NCI-H510A (cell line): Measurements from ENCODE around the gene NUP160.
"Not testable (repeated sequence)": the region's sequence is repeated elsewhere in the genome, so short reads cannot be mapped to it uniquely, and the experiment has no call there.

Experiments
- DNase-seq: peaks from one replicate; lab custom pipeline; 2025; lab: John Stamatoyannopoulos, UW

Gene NUP160

GRCh38 chr11:47791774-47792430 lies 56.2 kb downstream of the NUP160 start:
- no peak for DNase-seq

- not testable (repeated sequence) for DNase-seq
Observed at GRCh38 chr11:47790017-47790416, 58.1 kb downstream of the NUP160 start.

DNA sequence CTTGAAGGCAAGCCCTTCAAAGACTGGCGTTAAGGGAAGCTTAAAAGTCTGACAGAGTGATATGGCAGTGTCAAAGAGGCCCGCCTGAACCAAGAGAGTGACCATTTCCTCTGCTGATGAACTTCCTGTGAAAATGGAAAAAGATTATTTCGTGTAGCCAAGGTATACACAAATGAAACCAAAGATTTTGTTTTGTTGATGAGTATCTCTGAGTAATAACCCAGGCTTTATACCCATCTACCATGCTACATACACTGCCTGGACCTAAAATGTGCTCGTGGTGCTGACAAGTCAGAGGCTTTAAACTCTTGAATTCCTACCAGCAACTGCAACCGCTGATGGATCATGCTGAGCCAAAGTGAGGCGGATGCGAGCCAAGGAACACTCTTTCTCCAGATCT lies 60.0 kb downstream of the NUP160 start:
- DNase-seq = no peak

DNA sequence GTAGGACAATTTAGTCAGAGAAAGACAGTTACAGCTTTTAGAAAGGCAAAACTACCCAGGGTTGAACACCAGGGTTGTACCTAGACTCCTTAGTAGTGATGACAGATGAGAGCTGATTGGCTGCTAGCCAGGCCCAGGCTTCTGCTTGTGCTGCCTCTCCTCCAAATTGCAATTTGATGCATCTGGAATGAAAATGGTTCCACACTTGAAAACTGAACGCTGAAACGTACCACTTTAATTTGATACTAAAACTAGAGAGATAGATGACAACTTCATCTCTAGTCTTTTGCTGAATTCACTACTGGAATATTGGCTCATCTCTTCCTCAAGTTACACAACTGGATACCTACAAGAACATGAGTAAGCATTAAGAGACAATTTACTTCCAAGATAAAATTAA lies 61.8 kb downstream of the NUP160 start:
- no peak for DNase-seq

GRCh38 chr11:47784785-47785381 lies 63.3 kb downstream of the NUP160 start:
- no peak for DNase-seq

GRCh38 chr11:47783087-47783610 lies 65.0 kb downstream of the NUP160 start:
- no peak for DNase-seq

GRCh38 chr11:47778878-47779483 lies 69.2 kb downstream of the NUP160 start:
- no peak for DNase-seq

DNA sequence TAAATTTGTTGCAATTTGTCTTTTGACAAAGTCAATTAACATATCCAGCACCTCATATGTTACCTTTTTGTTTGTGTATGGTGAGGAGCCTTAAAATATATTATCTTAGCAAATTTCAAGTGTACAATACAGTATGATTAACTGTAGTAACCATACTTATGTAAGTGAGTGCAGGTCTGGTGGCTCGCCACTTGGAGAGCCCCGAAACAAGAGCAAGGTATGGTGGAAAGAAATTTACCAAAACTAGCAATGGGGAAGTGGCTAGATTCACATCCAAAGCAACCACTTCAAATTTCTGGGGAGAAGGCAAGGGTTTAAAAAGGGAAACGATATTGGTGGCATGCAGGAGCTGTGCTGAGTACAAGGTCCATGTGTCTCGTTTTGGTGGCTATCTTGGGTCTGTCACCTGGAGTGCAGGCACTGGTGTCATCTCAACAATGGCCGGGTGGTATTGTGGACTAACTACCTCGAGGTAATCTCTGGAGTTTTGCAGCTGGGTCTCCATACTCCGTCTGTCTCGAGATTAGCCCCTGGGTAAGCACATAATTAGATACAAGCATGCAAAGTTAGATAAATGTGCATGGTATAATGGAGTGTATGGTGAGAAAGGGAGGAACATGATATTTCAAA lies 72.8 kb downstream of the NUP160 start:
- no peak for DNase-seq

- DNase-seq = no peak
Observed at GRCh38 chr11:47773882-47774281, 74.3 kb downstream of the NUP160 start.

GRCh38 chr11:47769556-47769955 lies 78.6 kb downstream of the NUP160 start:
- not testable (repeated sequence) for DNase-seq

DNA sequence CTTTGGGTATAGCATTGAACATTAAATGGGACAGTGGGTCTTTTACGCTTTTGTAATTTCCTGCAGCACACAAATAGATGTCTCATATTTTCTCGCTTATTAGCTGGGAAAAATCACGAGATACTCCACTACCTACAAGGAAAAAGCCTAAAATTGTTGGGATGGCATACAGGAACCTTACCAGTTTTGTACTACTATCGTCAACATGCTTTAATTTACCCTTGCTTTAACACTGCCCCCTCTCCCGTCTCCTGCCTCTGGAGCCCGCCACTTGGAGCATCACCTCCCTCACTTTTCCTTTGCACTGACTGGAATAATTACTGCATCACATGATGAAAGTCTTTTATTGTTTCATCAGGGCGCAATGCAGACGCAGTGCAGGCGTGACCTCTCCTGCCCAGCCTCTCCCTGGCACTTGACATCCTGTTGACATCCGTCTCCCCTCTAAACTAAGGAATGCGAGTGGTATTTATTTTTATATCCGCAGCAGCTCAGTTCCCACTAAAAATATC lies 80.0 kb downstream of the NUP160 start:
- DNase-seq = peak; percentile 68

- DNase-seq = no peak
Observed at GRCh38 chr11:47766509-47767227, 81.5 kb downstream of the NUP160 start.

DNA sequence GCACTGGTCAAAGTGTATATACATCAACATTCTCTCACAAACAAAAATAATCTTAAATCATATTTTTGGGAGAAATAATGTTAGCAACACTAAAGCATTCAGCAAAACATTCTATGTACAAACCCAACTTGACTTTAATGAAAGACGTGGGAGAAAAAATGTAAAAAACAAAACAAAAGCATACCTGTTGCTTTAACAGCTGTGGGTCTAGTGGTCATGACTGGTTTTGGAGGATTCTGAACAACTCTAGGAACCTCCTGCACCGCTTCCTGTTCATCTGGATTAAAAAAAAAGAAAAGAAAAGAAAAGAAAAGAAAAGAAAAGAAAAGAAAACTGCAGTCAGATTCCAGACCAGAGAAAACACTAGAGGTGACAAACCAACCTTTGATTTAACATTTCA lies 83.1 kb downstream of the NUP160 start:
- DNase-seq = no peak

GRCh38 chr11:47759291-47759690 lies 88.9 kb downstream of the NUP160 start:
- not testable (repeated sequence) for DNase-seq

DNA sequence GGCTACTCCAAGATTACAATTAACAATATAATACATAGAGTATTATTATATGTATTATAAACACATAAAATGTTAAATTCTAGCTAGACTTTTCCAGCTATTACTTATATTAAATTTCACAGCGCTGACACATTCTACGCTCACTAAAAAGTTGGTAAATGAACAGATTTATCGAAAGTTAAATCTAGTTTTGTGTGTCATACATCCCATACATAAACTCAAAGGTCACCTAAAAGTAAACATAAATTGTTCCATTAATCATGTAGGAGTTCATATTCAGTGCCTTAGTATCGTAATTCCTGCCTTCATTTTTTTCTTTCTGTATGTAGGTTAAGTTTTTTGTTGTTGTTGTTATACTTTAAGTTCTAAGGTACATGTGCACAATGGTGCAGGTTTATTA lies 91.9 kb downstream of the NUP160 start:
- DNase-seq = no peak

GRCh38 chr11:47750725-47751124 lies 97.4 kb downstream of the NUP160 start:
- no peak for DNase-seq

- not testable (repeated sequence) for DNase-seq
Observed at GRCh38 chr11:47742494-47742893, 105.7 kb downstream of the NUP160 start.

DNA sequence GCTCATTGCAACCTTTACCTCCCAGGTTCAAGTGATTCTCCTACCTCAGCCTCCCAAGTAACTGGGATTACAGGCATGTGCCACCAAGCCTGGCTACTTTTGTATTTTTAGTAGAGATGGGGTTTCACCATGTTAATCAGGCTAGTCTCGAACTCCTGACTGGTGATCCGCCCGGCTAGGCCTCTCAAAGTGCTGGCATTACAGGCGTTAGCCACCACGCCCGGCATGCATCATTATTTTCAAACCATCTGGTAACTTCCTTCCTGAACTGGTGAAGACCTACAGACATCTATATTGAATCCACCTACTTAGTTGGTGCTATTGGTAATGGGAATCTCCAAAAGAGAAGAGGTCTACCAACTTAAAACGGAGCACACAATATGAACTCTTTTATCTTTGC lies 110.3 kb downstream of the NUP160 start:
- DNase-seq = not testable (repeated sequence)

GRCh38 chr11:47732271-47732670 lies 115.9 kb downstream of the NUP160 start:
- no peak for DNase-seq

GRCh38 chr11:47731475-47731874 lies 116.7 kb downstream of the NUP160 start:
- DNase-seq = no peak
